Stimulated activated naive B cell treated with anti-CD40 and anti-IgM and Interleukin-4, amounts not matched to agents 10 μg/mL and 1 μg/mL and 100 μg/mL, for 72 hours (primary cell): Measurements from ENCODE around the gene LPP.

Source experiments
- ATAC-seq, 2 donors: fragments of 150-1000 bp; cut with Tn5 transposase; replicated peaks; 2 replicates each; pipeline ENCODE4 v1.10.0; 2021; ENCODE audit warnings: moderate library complexity in 1 of 2
- DNase-seq: peaks from one replicate; pipeline ENCODE4 v3.0.0; 2021
- H3K27ac Mint-ChIP-seq: one replicate; pipeline ENCODE4 v1.8.0; 2022; ENCODE audit warnings: mild to moderate bottlenecking, mixed read lengths
- H3K27me3 Mint-ChIP-seq, 2 donors: one replicate each; pipeline ENCODE4 v1.8.0; 2022; ENCODE audit warnings: mixed read lengths in 2 of 2
- H3K36me3 Mint-ChIP-seq, 2 donors: one replicate each; pipeline ENCODE4 v1.8.0; 2022; ENCODE audit warnings: mixed read lengths in 2 of 2, mild to moderate bottlenecking in 1 of 2
- H3K4me1 Mint-ChIP-seq, 2 donors: one replicate each; pipeline ENCODE4 v1.8.0; 2022; ENCODE audit warnings: mixed read lengths in 2 of 2, mild to moderate bottlenecking in 1 of 2
- H3K4me3 Mint-ChIP-seq, 2 donors: one replicate each; pipeline ENCODE4 v1.8.0; 2022; ENCODE audit warnings: mild to moderate bottlenecking in 2 of 2, mixed read lengths in 2 of 2, moderate library complexity in 1 of 2
- H3K9me3 Mint-ChIP-seq, 2 donors: one replicate each; pipeline ENCODE4 v1.8.0; 2022; ENCODE audit warnings: mixed read lengths in 2 of 2, mild to moderate bottlenecking in 1 of 2

Gene LPP

DNA sequence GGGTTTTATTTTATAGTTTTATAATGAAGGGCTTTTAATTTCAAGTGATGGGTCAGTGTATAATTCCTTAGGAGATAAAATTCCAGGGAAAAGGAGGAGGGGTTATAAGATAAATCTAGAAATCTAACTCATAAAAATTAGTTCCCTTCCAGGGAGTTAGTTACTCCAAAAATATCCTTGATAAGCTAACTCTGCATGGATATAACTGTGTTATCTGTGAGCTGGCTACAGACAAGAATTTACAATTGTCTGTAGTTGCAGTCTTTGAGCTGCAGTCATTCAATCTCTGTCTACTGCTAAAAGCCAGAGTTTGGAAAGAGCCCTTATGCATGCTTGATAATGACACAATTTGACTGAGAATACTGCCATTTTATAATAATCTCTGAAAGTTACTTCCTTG lies 585.6 kb downstream of the LPP start:
- peaks cover 0 to 2% of the 10 kb centered on the region in 2 donors for H3K36me3 Mint-ChIP-seq
- no peak for DNase-seq
- H3K4me1 Mint-ChIP-seq, result peaks cover under 1 to 4% of the 10 kb centered on the region in 2 donors
- no peak overlapping the region for H3K4me3 Mint-ChIP-seq
- no peaks in the 10 kb centered on the region for H3K9me3 Mint-ChIP-seq
- H3K27ac Mint-ChIP-seq, result no peak overlapping the region
- no peaks in the 10 kb centered on the region for H3K27me3 Mint-ChIP-seq
- no peak for ATAC-seq

DNA sequence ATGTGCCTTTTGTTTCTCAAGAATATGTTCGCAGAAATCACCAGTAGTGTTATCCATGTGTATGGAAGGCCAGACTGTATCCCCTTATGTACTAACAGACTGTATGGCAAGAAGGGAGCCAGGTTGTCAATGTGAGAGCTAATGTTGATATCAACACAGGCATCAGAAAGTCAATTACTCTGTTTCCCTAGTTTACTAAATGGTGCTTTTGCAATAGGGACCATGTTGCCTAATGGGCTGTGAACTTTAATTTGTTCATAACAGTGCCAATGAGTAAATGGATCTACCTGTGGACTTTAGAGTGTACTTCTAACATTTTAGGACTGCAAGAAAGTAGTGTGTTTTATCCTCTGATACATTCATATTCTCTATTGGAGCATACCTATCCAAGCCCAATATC lies 586.1 kb downstream of the LPP start:
- no peaks in the 10 kb centered on the region for H3K9me3 Mint-ChIP-seq
- H3K36me3 Mint-ChIP-seq, result peaks cover 0 to 2% of the 10 kb centered on the region in 2 donors
- peaks cover 1 to 8% of the 10 kb centered on the region in 2 donors for H3K4me1 Mint-ChIP-seq
- no peaks in the 10 kb centered on the region for H3K27me3 Mint-ChIP-seq
- H3K27ac Mint-ChIP-seq, result no peak overlapping the region
- H3K4me3 Mint-ChIP-seq, result no peak overlapping the region
- ATAC-seq (no peak), DNase-seq (no peak)

DNA sequence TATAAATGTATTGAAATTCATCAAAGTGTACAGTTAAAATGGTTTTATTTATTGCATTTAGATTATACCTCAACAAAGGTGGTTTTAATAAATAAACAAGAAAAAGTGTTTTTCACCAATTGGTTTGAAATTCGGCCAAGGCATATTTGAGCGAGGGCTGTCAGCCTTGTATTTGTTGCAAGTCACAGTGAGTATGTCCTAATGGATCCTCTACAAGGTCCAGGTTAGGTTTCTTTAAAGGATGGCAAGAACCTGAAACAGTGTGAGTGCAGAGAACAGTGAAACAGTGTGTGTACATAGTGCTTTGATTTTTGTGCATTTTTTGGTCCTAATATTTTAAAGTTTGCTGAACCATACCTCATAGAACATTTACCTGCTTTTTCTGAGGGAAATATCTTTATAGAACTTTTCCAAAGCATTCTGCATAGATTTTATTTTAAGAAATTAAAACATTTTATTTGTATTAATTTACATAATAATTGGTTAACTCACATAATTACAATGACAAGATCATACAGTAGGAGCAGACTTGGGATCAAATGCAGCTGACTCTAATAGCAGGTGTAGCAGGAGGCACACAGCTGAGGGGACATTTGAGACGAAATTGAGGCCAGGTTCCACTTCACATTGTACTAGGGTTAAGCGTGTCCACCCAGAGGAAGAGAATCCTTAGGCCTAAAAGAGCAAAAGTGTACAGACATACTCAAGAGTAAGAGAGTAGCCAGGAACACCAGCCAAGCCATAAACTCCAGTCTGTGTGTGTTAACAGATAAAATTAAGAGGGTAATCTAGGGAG lies 589.0 kb downstream of the LPP start:
- H3K4me3 Mint-ChIP-seq, result no peak overlapping the region
- peaks cover 0 to 2% of the 10 kb centered on the region in 2 donors for H3K36me3 Mint-ChIP-seq
- ATAC-seq, result no peak

DNA sequence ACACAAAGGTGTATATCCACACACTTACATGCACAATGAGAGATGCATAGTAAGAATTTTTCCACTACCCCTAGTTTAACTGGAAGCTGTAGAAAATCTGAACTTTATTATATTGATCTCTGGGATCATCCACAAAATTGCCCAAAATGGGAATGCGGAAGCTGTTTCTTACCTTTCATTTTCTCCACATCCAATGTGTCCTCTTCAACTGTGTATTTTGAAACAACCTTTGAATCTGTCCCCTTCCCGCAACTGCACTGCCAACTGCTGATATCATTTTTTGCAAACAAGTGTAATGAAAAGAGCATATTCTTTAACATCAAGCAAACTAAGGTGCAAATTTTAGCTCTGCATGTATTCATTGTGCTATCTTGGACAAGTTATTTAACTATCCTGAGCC lies 590.2 kb downstream of the LPP start:
- Mint-ChIP-seq H3K27ac (no peak overlapping the region), H3K36me3 (peaks cover under 1 to 2% of the 10 kb centered on the region in 2 donors), H3K27me3 (no peaks in the 10 kb centered on the region), H3K9me3 (no peaks in the 10 kb centered on the region), H3K4me3 (no peak overlapping the region), H3K4me1 (peaks cover 2 to 8% of the 10 kb centered on the region in 2 donors)
- ATAC-seq (no peak), DNase-seq (no peak)

More for the DNA sequence above, 589.0 kb downstream of the LPP start:
- DNase-seq, result no peak
- H3K9me3 Mint-ChIP-seq, result no peaks in the 10 kb centered on the region
- H3K4me1 Mint-ChIP-seq, result peaks cover 1 to 8% of the 10 kb centered on the region in 2 donors
- H3K27me3 Mint-ChIP-seq, result no peaks in the 10 kb centered on the region
- H3K27ac Mint-ChIP-seq, result no peak overlapping the region

- Mint-ChIP-seq H3K27ac (no peak overlapping the region), H3K9me3 (no peaks in the 10 kb centered on the region), H3K4me1 (peaks cover 3 to 8% of the 10 kb centered on the region in 2 donors), H3K4me3 (no peak overlapping the region), H3K27me3 (no peaks in the 10 kb centered on the region), H3K36me3 (peaks cover 2 to 3% of the 10 kb centered on the region in 2 donors)
- DNase-seq, result no peak
- ATAC-seq, result no peak
These were observed 591.1 kb downstream of the LPP start for GRCh38 chr3:188745031-188745430.

DNA sequence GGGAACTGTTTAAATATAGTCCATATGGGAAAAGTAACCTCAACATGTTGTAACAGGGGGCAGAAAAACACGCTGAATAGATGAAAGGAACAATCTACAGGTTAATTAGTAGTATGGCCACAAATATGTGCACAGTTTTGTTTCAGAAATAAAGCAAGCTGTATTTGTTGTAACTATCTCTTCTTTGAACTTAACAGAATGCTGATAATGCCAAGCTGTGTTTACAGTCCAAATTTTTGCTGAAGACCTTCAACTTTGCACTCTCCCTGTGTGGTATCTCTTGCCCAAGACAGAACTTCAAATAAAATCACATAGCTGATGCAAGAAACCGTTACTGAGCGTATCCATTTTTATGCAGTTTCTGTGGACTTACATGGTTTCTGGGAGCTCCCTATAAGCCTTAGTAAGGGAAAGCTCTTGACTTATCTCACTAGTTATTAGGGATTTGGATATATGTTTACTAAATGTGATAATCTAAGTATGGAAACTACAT lies 592.4 kb downstream of the LPP start:
- Mint-ChIP-seq H3K27ac (no peak overlapping the region), H3K4me3 (no peak overlapping the region), H3K9me3 (no peaks in the 10 kb centered on the region), H3K36me3 (peaks cover 2 to 8% of the 10 kb centered on the region in 2 donors), H3K4me1 (peaks cover 9 to 15% of the 10 kb centered on the region in 2 donors), H3K27me3 (no peaks in the 10 kb centered on the region)
- ATAC-seq, result no peak
- DNase-seq, result no peak

DNA sequence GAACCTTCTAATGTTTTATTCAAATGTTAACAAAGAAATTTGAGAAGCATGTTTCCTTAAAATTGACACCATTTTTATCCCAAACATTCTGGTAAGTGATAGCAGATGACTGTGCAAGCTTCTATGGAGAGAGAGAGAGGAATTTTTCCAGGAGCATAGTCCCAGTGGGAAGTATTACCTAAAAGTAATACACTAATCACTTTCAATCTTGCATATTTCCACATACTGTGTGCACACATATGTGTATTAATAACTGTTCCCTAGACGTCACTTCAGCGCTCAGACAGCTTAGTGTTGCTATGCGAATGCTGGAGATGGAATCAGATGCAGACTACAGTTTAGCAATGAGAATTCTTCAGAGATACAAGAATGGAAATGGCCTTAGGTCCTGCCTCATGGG lies 593.5 kb downstream of the LPP start:
- Mint-ChIP-seq H3K4me1 (peaks cover 10 to 22% of the 10 kb centered on the region in 2 donors), H3K9me3 (no peaks in the 10 kb centered on the region), H3K27ac (no peak overlapping the region), H3K4me3 (no peak overlapping the region), H3K27me3 (no peaks in the 10 kb centered on the region), H3K36me3 (peaks cover 2 to 8% of the 10 kb centered on the region in 2 donors)
- DNase-seq (no peak), ATAC-seq (no peak)

DNA sequence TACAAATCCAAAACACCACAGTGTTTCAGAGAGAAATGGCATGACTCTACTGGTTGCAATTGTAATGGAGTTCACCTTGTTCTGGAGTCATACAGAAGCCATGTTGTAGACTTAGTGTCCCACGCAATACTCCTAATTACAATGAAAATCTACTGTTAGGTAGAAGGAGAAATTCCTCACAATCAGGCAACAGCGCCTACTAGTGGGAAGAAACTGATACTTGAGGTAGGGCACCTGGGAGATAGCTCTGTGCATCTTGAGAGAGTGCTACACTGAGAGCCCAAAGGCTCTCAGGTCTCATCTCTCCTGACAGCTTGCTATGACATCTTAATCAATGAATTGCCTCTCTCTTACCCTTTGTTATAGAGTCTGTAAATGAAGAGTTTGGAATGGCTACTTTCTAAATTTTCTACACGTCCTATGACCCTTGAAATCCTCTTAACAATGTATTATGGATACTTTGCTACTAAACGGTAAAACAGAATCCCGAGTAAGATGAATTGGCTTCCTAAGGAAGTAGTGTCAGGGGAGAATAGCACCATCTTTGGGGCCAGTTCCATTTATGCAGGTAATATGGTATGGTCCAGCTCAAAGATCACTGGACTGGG lies 595.2 kb downstream of the LPP start:
- ATAC-seq (no peak), DNase-seq (no peak)
- no peaks in the 10 kb centered on the region for H3K9me3 Mint-ChIP-seq
- H3K27ac Mint-ChIP-seq, result no peak overlapping the region
- H3K4me3 Mint-ChIP-seq, result no peak overlapping the region
- no peaks in the 10 kb centered on the region for H3K27me3 Mint-ChIP-seq
- peaks cover 21 to 37% of the 10 kb centered on the region in 2 donors for H3K4me1 Mint-ChIP-seq
- peaks cover 2 to 8% of the 10 kb centered on the region in 2 donors for H3K36me3 Mint-ChIP-seq

DNA sequence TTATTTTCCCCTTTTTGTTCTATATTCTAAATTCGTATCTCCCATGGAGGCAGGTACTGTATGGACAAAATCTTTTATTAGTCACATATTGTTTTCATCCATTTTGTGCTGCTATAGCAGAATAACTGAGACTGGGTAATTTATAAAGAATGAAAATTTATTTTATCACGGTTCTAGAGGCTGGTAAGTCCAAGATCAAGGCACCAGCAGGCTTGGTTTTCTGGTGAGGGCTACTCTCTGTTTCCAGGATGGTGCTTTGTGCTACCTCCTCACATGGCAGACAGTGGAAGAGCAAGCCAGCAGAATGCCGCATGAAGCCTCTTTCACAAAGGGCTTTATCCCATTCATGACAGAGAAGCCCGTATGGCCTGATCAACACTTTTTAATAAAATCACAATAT lies 595.9 kb downstream of the LPP start:
- Mint-ChIP-seq H3K9me3 (no peaks in the 10 kb centered on the region), H3K36me3 (peaks cover 0 to 8% of the 10 kb centered on the region in 2 donors), H3K27me3 (no peaks in the 10 kb centered on the region), H3K27ac (no peak overlapping the region), H3K4me3 (no peak overlapping the region), H3K4me1 (peaks cover 22 to 37% of the 10 kb centered on the region in 2 donors)
- ATAC-seq, result no peak
- no peak for DNase-seq

GRCh38 chr3:188750617-188751016 lies 596.7 kb downstream of the LPP start:
- Mint-ChIP-seq H3K9me3 (no peaks in the 10 kb centered on the region), H3K4me3 (no peak overlapping the region), H3K4me1 (peaks cover 22 to 38% of the 10 kb centered on the region in 2 donors), H3K27me3 (no peaks in the 10 kb centered on the region), H3K36me3 (peaks cover 0 to 8% of the 10 kb centered on the region in 2 donors), H3K27ac (no peak overlapping the region)
- DNase-seq (no peak), ATAC-seq (peak in 1 of 2 donors; percentile 24)

- ATAC-seq (peak; percentile 70 to 81), DNase-seq (peak; percentile 40)
- Mint-ChIP-seq H3K27me3 (no peaks in the 10 kb centered on the region), H3K36me3 (peaks cover 1 to 8% of the 10 kb centered on the region in 2 donors), H3K27ac (peak overlapping the region; percentile 79), H3K4me1 (peaks cover 30 to 57% of the 10 kb centered on the region in 2 donors), H3K4me3 (peak overlapping the region; percentile 14 to 44), H3K9me3 (no peaks in the 10 kb centered on the region)
These were observed 598.9 kb downstream of the LPP start for GRCh38 chr3:188752850-188753249.

GRCh38 chr3:188754267-188754666 lies 600.3 kb downstream of the LPP start:
- Mint-ChIP-seq H3K9me3 (no peaks in the 10 kb centered on the region), H3K4me3 (no peak overlapping the region), H3K4me1 (peaks cover 29 to 57% of the 10 kb centered on the region in 2 donors), H3K27ac (no peak overlapping the region), H3K27me3 (no peaks in the 10 kb centered on the region), H3K36me3 (peaks cover 1 to 8% of the 10 kb centered on the region in 2 donors)
- ATAC-seq (no peak), DNase-seq (no peak)

DNA sequence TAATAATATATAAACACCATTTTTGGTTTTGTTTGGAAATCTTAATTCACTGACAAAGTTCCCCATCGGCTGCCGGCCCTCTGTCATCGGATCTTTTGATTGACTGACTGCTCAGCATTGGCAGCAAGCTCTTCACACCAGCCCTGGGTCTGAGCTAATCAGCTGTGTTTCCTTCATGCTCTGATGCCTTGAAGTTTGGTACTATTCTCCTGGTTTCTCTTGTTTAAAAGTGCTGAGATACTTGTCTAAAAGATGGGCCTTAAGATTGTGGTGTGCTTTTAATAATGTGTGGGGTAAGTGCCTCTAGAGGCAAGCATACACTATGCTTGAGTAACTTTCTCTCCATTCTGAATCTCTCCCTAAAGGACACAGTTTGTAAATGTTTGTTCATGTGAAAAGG lies 602.3 kb downstream of the LPP start:
- no peak for ATAC-seq

GRCh38 chr3:188759336-188760005 lies 605.5 kb downstream of the LPP start:
- no peak for DNase-seq
- peaks cover 7 to 12% of the 10 kb centered on the region in 2 donors for H3K36me3 Mint-ChIP-seq
- H3K27ac Mint-ChIP-seq, result no peak overlapping the region
- H3K9me3 Mint-ChIP-seq, result no peaks in the 10 kb centered on the region
- no peak for ATAC-seq
- peaks cover 9 to 28% of the 10 kb centered on the region in 2 donors for H3K4me1 Mint-ChIP-seq
- H3K4me3 Mint-ChIP-seq, result no peak overlapping the region
- H3K27me3 Mint-ChIP-seq, result no peaks in the 10 kb centered on the region

More for the DNA sequence above, 602.3 kb downstream of the LPP start:
- Mint-ChIP-seq H3K4me1 (peaks cover 22 to 49% of the 10 kb centered on the region in 2 donors), H3K27ac (no peak overlapping the region), H3K36me3 (peaks cover 5 to 8% of the 10 kb centered on the region in 2 donors), H3K9me3 (no peaks in the 10 kb centered on the region), H3K4me3 (no peak overlapping the region), H3K27me3 (no peaks in the 10 kb centered on the region)
- DNase-seq, result no peak
